ENCODE data around the gene CYP4F12.
"Not testable (repeated sequence)": the region's sequence is repeated elsewhere in the genome, so short reads cannot be mapped to it uniquely, and the experiment has no call there.

CYP4F12 gene

GRCh38 chr19:15650123-15650522 is 22.8 kb upstream of the CYP4F12 start:
- not testable (repeated sequence) for DNase-seq

DNA sequence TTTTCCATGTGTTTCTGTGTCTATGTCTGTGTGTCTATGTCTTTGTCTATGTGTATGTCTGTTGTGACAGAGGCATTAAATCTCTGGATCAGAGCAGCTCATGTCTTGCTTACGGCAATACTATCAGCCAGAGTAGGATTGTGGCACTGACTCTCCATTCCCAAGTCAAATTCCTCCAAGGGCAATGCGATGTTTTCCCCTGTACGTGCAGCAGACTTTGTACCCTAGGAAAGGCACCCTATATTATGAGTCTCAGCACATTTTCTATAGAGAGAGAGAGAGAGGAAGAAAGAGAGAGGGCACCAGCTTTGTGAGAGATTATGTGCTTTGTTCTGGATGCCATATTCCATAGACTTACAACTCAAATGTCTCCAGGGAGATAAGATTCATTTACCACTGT is 21.1 kb upstream of the CYP4F12 start:
- DNase-seq = no peak

DNA sequence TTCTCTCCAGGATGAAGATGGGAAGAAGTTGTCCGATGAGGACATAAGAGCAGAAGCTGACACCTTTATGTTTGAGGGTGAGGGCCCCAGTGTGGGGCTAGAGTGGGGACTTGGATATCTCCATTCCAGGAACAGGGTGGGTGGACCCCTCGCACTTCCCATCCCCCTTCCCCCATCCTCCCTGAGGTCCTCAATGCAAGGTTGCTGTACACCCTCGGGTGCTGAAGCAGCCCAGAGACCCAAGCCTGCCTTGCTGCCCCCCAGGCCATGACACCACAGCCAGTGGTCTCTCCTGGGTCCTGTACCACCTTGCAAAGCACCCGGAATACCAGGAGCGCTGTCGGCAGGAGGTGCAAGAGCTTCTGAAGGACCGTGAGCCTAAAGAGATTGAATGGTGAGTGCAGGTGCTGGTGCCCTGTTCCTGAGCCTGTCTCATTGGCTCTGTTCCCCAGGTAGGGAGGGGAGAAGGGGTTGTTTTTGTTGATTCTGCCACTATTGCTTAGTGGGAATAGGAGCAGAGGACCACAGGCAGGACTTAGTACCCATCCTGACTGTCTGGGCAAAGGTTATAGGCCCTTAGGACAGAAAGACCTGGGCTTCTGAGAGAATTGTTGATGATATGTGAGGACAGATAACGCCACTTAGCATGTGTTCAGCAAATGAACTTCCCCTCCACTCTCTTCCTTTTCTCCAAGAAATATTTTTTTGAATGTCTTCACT is 20.2 kb upstream of the CYP4F12 start:
- DNase-seq = no peak

DNA sequence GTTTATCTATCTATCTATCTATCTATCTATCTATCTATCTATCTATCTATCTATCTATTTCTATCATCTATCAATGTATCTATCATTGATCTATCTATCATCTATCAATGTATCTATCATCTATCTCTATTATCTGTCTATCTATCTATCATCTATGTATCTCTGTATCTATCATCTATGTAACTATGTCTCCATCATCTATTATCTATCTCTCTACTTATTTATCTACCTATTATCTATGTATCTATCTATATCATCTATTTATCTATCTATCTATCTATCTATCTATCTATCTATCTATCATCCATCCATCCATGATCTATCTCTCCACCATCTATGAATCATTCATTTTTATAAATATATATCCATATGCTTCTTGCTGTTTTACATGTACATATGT is 16.4 kb upstream of the CYP4F12 start:
- DNase-seq = no peak

- DNase-seq = no peak
Observed at GRCh38 chr19:15663247-15663646, 9.6 kb upstream of the CYP4F12 start.

DNA sequence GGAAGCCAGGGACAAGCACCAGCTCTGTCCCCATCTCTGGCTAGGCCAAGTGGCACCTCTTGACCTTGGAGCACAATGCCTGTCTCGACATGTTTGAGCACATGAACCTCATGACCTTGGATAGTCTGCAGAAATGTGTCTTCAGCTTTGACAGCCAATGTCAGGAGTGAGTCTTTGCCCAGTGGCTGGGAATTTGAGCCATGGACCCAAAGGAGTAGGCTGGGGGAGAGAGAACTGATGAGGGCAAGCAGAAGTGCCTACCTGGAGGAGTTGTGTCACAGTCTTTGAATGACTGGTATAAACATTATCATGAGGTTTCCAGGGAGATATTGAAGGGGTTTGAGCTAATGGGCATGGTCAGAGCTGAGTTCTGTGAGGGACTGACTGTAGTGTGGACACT is 6.7 kb upstream of the CYP4F12 start:
- DNase-seq = no peak

DNA sequence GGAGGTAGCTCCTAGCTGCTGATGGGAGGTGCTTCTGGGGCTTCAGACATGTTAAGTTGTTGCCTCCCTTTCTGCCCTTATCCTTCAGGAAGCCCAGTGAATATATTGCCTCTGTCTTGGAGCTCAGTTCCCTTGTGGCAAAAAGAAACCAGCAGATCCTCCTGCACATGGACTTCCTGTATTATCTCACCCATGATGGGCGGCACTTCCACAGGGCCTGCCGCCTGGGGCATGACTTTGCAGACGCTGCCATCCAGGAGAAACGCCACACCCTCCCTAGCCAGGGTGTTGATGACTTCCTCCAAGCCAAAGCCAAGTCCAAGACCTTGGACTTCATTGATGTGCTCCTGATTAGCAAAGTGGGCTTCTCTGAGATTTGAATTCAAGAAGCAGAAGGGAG is 6.0 kb upstream of the CYP4F12 start:
- DNase-seq = no peak

- DNase-seq = no peak
Observed at GRCh38 chr19:15669440-15669839, 3.4 kb upstream of the CYP4F12 start.

GRCh38 chr19:15669891-15670290 is 3.0 kb upstream of the CYP4F12 start:
- DNase-seq = no peak

DNA sequence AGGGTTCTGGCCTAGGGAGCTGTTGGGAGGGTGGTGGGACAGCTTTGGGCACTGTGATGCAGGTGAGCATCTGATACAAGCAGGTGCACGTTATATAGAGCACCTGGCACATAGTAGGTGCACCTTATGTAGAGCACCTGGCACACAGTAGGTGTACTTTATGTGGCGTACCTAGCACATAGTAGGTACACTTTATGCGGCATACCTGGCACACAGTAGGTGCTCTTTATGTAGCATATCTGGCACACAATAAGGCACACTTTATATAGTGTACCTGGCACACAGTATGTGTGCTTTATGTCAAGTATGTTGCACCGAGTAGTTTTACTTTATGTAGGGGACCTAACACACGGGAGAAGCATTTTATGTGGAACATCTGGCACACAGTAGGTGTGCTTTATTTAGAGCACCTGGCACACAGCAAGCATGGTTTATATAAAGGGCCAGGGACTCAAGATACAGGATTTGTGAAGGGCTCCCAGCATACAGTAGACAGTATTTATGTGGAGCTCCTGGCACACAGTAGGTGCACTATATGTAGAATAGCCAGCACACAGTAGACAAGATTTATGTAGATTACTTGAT is 1.6 kb upstream of the CYP4F12 start:
- no peak for DNase-seq

DNA sequence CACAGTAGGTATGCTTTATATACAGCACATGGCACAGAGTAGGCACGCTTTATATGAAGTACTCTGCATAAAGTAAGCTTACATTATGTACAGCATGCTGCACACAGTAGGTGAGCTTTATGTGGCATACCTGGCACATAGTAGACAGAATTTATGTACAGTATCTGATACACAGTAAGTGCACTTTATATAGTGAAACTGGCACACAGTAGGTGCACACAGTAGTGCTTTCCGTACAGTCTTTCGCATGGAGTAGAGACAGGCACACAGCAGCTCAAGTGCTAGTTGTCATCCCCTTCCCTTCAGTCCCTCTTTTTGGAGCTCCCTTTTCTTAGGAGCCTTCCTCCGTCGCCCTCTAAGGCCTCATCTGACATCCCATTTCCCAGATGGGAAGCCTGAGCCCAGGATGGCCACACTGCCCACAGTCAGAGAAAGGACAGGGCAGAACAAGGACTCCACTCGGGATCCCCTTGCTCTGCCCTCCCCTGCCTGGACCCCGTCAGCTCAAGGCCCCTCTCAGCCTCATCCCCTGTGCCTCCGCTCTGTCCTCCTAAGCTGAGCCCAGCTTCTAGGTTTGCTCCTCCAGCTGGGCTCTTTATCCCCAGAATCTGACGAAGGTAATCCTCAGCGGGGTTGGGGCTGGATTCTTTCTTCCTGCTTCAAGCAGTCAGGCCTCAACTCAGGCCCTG is 852 bp upstream of the CYP4F12 start:
- DNase-seq = no peak

DNA sequence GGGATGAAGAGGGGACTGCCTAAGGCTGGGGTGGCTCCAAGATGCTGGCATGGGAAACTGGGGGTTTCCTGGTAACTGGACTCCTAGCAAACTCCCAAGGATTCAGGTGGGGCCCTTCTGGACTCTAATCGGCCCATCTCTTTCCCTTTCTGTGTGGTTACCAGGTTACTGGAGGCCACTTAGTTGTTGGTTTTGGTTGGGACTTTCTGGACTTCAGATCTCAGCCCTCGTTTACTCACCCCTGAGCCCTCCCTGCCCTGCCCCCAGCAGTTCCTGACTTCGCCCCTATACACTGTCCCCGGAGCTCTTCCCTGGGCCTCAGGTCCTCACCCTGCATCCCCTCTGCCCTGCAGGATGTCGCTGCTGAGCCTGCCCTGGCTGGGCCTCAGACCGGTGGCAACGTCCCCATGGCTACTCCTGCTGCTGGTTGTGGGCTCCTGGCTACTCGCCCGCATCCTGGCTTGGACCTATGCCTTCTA is 328 bp downstream of the CYP4F12 start:
- DNase-seq = no peak

DNA sequence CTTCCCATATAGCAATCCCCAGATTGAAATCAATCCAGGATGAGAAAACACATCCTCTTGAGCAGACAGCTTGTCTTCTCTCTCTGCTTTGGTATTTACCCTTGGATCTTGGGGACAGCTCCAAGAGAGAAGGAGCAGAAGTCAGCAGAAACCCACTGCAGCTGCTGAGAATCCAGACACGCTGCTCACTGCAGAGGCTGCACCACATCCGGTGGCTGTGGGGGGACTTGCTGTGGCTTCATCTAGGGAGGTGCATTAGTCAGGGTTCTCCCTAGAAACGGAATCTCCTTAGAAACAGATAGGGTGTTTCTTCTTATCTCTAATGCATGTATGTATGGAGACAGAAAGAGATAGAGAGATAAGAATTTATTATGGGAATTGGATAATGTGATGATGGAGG is 2.7 kb downstream of the CYP4F12 start:
- DNase-seq = no peak

DNA sequence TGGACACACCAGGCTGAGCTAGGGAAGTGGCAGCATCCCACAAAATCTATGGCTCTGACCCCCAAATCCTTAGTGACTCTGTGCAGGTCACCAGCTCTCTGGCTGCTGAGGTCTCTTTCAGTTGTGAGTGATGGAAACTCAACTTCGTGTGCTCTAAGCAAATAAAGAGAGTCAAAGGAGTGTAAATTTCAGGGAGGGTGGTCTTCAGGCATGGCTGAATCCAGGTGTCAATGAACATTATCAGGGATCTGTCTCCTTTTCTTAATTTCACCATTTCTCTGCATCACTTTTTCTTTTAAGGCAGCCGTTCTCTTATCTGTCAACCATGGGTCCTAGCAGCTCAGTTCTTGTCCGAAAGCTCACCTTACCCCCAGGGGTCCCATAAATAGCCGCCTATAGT is 6.2 kb downstream of the CYP4F12 start:
- no peak for DNase-seq

GRCh38 chr19:15679865-15680264 is 7.0 kb downstream of the CYP4F12 start:
- DNase-seq = not testable (repeated sequence)

GRCh38 chr19:15680478-15681322 is 7.8 kb downstream of the CYP4F12 start:
- DNase-seq = no peak

GRCh38 chr19:15683411-15683810 is 10.5 kb downstream of the CYP4F12 start:
- DNase-seq = no peak

GRCh38 chr19:15684828-15685227 is 11.9 kb downstream of the CYP4F12 start:
- DNase-seq = no peak

- DNase-seq = no peak
Observed at GRCh38 chr19:15696654-15697194, 23.8 kb downstream of the CYP4F12 start.

GRCh38 chr19:15701757-15702533 is 29.1 kb downstream of the CYP4F12 start:
- no peak for DNase-seq

- DNase-seq = no peak
Observed at GRCh38 chr19:15702534-15702930, 29.6 kb downstream of the CYP4F12 start.

DNA sequence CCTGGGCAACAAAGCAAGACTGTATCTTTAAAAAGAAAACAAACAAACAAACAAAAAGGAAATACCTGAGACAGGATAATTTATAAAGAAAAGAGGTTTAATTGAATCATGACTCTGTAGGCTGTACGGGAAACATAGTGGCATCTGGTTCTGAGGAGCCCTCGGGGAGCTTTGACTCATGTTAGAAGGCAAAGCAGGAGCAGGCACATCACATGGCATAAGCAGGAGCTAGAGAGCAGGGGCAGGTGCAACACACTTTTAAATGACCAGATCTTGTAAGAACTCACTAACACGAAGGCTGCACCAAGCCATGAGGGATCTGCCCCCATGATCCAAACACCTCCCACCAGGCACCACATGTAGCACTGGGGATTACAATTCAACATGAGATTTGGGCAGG is 41.8 kb downstream of the CYP4F12 start:
- no peak for DNase-seq

Measured in activated CD8-positive, alpha-beta memory T cell treated with anti-CD3 and anti-CD28 coated beads for 24 hours (primary cell).